HUDEP-2 (cell line): Measurements from ENCODE around the gene DGKH.
"Not testable (repeated sequence)": the region's sequence is repeated elsewhere in the genome, so short reads cannot be mapped to it uniquely, and the experiment has no call there.

Source experiments
- DNase-seq, 76 experiments: peaks; one replicate each; lab custom pipeline; 2025; ENCODE audit not compliant: unreplicated experiment in 76 of 76; lab: John Stamatoyannopoulos, UW

Gene DGKH

DNA sequence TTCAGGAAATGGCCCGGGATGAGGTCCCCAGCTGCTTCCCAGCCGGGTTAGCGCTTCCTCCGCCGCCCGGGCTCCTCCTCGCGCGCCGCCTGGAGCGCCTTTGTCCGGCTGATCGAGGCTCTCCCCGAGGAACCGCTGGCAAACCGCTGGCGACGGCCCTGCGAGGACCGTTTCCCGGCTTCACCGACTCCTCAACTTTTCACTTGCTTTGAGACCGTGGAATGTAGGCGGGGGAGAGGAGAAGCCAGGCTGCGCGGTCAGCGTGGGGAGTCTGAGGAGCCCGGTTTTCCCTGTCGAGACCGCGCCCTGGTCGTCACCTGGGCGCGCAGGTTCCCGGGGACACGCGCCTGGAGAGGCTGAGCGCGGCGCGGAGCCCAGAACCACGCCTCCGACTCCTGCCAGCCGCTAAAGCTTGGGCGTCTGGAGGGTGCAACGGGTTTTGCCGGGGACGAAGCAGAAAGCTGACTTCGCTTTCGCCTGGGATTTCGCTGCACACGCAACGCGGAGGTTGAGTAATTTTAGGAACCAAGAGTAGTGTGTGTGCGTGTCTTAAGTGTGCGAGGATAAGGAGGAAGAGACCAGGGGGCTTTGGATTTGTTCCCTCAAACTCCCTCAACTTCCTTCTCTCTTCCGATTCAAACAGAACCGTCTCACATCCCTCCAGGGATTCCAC is 7.3 kb upstream of the DGKH start:
- DNase-seq = peak in 10 of 76 experiments; percentile 3 to 39 (median 20)

GRCh38 chr13:42041684-42042035 is 6.8 kb upstream of the DGKH start:
- DNase-seq = peak in 9 of 76 experiments; percentile 5 to 28 (median 8)

DNA sequence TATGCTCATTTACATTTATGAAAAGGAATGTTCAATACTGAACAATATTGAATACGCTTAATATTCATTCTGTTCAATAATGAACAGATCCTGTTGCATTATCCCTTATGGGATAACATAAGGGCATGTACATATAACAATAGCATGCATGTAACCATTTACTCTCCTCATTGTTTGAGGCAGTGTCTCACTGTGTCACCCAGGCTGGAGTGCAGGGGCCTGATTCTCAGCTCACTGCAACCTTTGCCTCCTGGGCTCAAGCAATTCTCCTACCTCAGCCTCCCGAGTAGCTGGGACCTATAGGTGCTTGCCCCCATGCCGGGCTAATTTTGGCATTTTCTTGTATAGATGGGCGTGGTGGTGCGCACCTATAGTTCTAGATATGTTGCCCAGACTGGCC is 4.8 kb upstream of the DGKH start:
- no peak for DNase-seq

GRCh38 chr13:42046448-42046847 is 2.0 kb upstream of the DGKH start:
- DNase-seq = no peak

DNA sequence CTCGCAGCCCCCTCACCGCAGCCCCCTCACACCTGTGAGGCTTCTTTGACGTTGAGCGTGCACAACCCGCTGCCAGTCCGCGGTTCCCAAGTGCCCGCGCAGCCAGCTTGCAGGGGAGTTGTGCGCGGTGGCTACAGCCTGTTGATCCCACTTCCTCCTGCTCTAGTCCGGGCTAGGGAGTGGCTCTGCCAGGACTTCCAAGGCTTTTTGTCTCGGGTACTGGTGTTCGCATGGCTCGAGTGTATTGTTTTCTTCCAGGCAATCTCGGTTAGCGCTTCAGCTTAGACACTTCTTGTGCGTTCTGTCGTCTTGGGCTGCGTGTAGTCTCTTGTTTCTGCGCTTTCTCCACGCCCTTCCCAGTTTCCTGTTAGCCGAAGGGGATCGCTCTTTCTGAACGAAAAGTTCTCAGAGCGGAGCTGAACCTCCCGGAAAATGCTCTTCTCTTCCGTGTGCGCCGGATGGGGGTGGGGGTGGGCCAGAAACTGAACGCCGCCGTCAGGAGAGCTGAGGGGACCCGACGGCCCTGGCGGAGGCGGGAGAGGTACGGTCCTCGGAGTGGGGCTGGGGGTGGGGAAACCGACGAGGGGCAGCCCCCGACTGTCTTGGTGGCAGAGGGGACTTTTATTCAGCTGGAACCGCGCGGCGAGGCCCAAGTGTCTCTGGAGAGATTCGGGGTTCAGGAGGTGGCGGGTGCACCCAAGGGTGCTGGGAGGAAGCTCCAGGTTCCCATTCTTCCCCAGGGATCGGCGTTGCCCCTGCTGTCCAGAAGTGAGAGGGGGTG is 697 bp upstream of the DGKH start:
- DNase-seq = peak in 2 of 76 experiments; percentile 3 to 7

- DNase-seq = peak in 39 of 76 experiments; percentile 1 to 64 (median 29)
Observed at GRCh38 chr13:42048684-42049453, 421 bp downstream of the DGKH start.

DNA sequence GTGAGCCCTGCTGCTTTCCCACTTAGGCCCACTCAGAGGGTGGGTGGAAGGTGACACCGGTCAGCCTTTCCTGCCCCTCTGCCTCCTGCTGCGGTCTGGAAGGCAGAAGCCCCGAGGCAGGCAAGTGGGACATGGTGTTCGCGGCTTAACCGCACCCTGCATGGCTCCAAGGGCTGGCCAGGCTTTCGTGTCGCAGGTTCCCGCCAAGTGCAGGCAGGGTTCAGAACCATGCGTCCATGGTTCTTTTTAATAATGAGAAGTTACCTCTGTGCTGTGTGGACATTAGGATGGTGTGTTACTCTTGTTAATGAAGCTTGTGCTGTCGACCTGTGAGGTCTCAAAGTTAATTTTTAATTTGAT is 986 bp downstream of the DGKH start:
- DNase-seq = peak in 1 of 76 experiments; percentile 4

DNA sequence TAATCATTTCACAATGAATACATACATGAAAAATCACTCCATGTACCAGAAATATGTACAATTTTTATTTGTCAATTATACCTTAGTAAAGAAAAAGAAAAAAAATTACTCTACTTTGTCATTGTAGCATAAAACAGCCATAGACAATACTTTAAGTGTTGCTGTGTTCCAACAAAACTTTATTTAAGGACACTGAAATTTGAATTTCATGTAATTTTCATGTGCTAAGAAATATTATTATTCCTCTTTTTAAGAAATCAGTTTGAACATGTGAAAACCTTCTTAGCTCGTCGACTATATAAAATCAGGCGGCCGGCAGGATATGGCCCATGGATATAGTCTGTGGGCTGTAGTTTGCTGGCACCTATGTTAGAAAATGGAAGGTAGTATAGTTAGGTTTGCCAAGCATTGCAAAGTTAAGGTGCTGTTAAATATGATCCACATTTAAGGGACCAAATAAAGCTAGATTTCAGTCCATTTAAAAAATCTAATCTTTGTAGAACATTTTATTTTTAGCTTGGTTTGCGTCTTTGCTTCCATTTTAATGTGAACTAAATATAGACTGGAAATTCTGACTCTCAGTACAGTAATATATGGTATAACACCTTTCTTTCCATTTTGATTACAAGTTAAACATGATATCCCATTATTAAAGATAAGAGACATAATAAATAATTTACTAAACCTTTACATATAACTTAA is 6.5 kb downstream of the DGKH start:
- no peak for DNase-seq

DNA sequence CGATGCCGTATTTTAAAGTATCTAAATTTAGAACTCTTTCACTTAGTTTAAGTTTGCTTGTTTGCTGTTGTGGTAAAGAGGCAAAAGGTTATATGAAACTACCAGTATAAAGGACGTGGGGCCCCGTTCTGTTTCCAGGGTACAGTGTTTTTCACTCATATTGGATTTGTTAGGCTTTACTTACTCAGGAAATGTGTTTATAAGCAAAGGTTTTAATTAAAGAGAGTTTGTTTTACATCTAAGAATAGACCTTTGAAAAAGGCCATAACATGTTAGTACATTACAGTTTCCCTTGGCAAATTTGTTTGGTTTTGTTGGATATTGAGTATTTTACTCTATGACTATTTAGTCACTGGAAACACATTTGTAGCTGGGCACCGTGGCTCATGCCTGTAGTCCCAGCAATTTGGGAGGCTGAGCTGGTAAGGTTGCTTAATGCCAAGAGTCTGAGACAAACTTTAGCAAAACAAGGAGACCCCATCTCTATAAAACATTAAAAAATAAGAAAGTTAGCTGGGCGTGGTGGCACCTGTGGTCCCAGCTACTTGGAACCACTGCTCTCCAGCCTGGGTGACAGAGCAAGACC is 7.1 kb downstream of the DGKH start:
- no peak for DNase-seq

DNA sequence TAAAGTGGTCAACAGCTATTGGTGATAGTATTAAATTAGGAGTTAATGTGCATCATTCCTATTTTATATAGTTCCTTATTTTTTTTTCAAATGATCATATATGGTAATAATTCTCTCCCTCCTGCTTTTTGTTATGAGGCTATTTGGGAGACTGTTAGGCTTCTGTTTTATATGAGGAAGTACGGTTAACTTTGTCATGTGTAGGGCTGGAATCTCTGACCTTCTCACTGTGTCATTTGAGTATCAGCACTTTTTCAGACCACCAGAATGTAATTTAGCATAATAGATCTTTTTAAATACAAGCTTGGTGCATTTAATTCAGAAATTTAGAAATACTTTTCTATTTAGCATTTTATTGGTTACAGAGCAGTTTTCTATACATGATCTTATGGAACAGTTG is 7.7 kb downstream of the DGKH start:
- no peak for DNase-seq

DNA sequence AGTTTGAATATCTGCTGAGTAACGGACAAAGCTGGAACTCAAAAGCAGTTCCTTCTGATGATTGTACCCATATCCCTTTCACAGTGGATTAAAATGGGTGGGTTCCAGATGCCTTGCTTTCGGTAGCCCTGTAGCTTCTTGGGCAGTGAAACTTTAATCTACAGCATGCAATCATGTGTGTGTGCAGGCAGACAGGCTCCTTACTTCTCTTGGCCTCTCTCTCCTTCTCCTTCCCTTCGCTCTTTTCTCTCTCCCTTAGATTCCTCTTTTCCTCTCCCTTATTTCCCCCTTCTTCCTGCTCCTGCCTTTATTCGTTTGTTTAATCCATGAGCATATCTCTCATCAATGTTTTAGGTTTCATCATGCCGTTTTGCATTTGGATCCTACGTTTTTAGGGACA is 8.1 kb downstream of the DGKH start:
- DNase-seq = no peak

DNA sequence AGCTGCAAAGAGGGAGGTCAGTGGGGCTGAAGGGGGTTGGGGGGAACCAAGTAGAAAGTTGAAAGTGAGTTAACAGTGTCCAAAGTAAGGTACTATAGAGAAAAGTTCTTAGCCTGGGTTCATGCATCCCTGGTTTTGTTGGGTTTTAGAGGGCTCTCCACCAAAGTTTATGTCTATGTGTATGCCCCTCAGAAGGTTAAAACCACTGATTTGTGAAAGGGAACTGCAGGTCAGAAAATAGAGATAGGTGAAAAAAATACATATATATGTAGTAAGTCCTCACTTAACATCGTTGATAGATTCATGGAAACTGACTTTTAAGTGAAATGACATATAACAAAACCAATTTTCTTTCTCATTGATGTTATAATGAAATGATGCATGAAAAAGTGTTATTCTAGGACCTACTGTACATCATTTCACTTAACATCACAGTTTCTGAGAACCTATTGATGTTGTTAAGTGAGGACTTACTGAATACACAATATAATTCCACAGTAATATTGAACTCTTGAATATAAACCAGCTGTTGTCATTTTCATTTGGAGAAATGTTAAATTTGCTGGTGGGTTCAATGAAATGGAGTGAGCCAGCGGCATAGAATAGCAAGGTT is 9.6 kb downstream of the DGKH start:
- no peak for DNase-seq

GRCh38 chr13:42061943-42062342 is 13.5 kb downstream of the DGKH start:
- no peak for DNase-seq

- no peak for DNase-seq
Observed at GRCh38 chr13:42063105-42063504, 14.7 kb downstream of the DGKH start.

DNA sequence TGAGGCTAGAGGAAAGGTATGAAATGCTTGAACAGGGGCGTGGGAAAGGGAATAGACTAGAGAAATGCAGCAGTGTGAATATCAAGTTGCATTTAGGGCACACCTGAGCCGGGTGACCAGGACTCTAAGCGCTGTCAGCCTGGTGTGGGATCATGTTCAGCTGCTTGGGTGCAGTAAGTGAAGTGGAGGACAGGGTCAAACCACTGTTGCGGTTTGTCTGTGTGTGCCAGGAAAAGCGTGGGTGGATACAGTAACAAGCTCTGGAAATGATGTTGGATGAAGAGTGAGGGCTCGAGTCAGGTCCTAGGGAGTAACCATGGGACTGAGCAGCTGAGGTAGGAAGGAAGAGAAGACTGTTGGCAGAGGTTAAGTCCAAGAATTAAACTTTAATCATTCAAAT is 15.8 kb downstream of the DGKH start:
- DNase-seq = no peak

GRCh38 chr13:42064966-42065365 is 16.5 kb downstream of the DGKH start:
- DNase-seq = no peak

- DNase-seq = no peak
Observed at GRCh38 chr13:42065414-42065813, 17.0 kb downstream of the DGKH start.

GRCh38 chr13:42066542-42066941 is 18.1 kb downstream of the DGKH start:
- DNase-seq = no peak

DNA sequence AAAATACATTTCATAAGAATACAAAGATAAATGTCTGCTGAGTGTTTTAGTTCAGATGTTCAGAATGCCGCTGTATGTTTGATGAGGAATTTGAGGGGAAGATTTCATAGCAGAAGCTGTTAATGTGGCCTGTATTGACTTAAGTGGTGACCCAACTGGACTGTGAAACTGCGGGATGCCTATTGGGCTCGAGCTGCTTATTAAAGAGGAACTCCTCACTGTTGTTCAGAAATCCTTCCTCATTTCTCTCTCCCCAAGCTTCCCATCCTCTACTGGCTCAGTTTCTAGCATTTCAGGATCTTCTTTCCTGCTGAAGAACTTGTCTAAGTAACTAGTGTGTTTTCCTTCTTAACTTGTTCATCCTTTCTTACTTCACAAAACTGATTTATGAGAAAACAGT is 20.4 kb downstream of the DGKH start:
- DNase-seq = no peak

GRCh38 chr13:42070599-42070998 is 22.2 kb downstream of the DGKH start:
- DNase-seq = not testable (repeated sequence)
